HG03378 (cell line): ENCODE data around the gene NEO1.
"Not testable (repeated sequence)": the region's sequence is repeated elsewhere in the genome, so short reads cannot be mapped to it uniquely, and the experiment has no call there.

Experiments
- ATAC-seq: cut with Tn5 transposase; IDR thresholded peaks from one replicate; pipeline ENCODE4 v1.9.1; 2021; ENCODE audit warnings: mild to moderate bottlenecking, moderate library complexity; ENCODE audit not compliant: unreplicated experiment

NEO1 gene

DNA sequence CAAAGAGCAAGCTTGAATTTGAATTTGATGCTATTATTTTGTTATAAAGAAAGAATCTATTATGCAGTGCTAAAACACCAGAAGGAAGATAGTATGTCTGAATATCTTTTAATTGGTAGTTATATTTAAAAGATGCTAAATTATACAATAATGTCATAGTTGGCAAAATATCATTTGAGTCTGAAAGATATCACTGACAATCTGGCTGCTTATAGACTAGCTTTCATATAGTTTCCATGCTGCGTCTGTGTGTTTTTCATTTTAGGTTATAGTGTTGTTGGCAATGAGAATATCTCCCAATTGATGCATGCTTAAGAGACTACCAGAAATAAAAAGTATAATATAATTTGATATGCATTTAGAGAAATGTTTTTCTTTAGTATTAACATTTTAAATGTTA, 142.9 kb downstream of the NEO1 start:
- ATAC-seq, result no peak

DNA sequence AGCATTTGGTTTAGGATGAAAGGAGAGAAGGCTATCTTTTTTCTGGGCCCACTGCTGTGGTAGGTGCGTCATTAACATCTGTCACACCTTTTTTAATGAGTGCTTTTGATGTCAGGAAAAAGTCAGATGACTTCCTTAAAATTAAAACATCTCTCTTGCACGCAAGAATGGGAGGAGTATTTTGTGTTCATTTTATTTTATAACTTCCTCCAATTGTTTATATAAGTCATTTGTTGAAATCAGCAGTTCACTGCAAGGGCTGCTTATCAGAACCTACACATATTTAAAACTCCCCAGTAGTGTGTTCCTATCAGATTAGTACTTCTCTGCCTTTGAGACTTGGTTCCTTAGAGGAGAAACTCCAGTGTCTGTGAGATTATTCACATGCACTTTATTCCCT, 143.8 kb downstream of the NEO1 start:
- ATAC-seq, result no peak

- ATAC-seq, result no peak
Observed at GRCh38 chr15:73200339-73200738, 148.1 kb downstream of the NEO1 start.

- no peak for ATAC-seq
Observed at GRCh38 chr15:73210630-73211029, 158.4 kb downstream of the NEO1 start.

GRCh38 chr15:73212424-73212823, 160.2 kb downstream of the NEO1 start:
- ATAC-seq, result no peak

GRCh38 chr15:73221450-73221849, 169.2 kb downstream of the NEO1 start:
- ATAC-seq, result not testable (repeated sequence)

- no peak for ATAC-seq
Observed at GRCh38 chr15:73225358-73226015, 173.2 kb downstream of the NEO1 start.

DNA sequence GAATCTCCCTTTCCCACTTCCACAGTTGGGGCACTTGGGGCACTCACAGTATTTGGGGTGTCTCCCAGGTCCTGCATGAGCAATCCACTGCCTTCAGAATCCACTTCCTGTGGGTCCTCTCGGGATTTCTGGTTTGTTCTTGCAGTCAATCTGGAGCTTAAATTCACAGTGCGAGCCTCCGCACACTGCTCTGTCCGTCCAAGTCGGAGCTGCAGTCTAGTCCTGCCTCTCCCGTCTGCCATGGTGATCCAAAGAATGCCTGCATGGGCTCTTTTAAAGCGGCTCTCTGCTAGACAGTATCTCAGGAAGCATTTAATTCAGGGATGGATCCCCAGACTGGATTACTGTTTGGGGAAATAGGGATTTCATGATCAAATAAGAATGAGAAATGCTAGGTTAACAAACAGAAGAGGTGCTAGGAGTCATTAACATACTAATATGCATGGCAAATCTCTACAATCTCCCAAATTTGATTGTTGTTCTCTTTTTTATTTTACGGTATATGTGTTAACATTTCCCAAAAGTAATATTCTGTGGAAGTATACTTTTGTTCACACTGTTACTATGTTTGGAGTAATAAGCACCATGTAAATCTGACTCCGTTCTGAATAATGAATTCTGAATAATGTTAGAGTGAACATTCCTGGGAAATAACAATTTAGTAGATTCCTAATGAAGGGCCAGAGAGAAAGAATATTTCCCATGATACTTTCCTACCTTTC, 174.0 kb downstream of the NEO1 start:
- no peak for ATAC-seq

- ATAC-seq, result no peak
Observed at GRCh38 chr15:73227433-73228056, 175.3 kb downstream of the NEO1 start.

GRCh38 chr15:73228128-73228646, 175.9 kb downstream of the NEO1 start:
- no peak for ATAC-seq

GRCh38 chr15:73231661-73232419, 179.6 kb downstream of the NEO1 start:
- ATAC-seq, result no peak

GRCh38 chr15:73232776-73233175, 180.5 kb downstream of the NEO1 start:
- ATAC-seq, result no peak

- no peak for ATAC-seq
Observed at GRCh38 chr15:73233623-73234022, 181.4 kb downstream of the NEO1 start.

DNA sequence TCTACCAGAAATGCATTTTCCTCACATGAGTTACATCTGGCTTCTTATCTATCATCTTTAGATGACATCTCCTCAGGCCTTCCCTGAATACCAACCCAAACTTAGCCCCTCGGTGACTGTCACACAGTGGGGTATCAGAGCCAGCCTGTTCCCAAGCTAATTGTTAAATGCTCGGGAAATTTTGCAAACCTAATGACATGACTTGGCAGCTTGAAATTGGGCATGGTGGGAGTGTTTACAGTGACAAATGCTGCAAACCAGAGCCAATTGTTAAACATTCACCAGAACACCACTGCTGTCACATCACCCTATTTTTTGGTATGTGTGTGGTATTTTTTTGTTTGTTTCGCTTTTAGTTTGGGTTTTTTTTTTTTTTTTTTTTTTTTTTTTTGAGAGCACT, 185.6 kb downstream of the NEO1 start:
- no peak for ATAC-seq

DNA sequence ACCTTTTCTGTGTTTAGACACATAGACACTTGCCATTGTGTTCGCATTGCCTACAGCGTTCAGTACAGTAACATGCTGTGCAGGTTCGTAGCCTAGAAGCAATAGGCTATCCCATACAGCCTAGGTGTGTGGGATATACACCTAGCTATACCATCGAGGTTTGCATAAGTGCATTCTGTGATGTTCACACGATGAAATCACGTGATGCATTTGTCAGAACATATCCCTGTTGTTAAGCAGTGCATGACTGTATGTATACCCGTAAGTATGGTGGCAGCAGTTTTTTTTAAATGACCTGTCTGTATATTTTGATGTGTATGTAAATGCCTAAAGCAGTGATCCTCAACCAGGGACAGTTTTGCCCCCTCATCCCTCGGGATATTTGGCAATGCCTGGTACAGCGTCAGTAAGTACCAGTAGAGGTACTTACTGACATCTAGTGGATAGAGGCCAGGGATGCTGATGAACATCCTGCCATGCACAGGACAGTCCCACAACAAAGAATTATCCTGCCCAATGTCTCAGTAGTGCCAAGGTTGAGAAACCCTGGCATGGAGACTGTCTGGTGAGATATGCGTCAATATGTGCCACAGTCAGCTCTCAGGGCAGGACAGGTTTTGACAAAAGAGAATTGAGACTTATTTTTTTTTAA, 187.4 kb downstream of the NEO1 start:
- ATAC-seq, result no peak

DNA sequence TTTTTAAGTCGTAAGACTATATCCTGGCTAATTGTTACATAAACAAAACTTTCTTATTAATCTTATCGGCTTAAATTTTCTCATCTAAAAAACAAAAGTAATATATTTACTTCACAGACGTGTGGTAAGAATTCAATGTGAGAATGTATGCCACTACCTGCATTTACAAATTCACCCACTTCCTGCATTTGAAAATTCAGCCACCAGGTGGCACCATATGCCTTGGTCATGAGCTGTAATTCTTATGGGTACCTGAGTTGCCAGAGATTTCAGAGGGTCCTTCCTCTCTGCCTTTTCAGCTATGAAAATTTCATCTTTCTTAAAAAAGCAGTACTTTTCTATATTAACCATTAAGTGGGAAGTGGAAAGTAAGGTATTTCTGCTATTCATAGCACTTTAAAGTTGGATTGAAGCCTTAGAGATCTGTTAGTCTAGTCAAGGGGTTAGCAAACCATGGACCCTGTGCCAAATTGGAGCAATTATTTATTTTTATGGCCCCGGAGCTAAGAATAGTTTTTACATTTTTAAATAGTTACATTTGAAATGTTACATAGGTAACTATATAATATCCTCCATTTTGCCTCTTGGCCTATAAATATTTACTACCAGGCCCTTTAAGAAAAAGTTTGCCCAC, 188.7 kb downstream of the NEO1 start:
- ATAC-seq, result no peak

GRCh38 chr15:73244333-73244732, 192.1 kb downstream of the NEO1 start:
- no peak for ATAC-seq

DNA sequence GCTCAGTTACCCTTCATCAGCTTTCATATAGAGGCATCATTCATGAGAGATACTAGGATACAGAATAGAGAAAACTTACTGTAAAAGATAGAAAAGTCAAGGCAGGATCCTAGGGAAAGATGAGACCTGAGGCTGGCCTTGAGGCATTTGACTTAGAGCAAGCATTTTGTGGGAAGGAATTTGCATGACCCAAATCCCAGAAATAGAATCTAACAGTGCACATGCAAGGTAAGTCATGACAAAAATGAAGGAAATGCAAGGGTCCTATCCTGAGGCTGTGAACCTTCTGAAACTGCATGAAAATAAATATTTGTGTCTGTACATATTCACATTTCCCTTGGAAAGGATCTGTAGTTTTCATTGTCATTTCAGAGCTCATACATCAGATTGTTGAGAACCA, 194.2 kb downstream of the NEO1 start:
- ATAC-seq, result no peak

- ATAC-seq, result no peak
Observed at GRCh38 chr15:73246898-73247297, 194.6 kb downstream of the NEO1 start.

DNA sequence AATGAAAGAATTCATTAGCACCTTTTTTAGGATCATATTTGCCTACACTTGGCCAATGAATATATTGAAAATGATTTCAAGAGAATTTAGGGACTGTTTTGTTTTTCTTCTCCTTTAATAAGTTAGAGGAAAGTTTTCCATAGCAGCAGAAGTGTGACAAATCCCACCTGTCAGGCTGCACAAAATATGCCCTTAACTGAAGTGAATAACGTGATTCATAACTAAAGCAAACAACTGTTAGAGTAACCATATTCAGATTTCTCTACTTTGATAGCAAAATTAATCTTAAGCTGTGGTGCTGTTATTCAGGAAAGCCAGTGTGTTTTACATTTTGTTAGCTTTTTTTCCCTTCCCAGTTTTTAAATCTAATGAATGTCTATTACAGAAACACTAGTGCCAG, 195.1 kb downstream of the NEO1 start:
- ATAC-seq, result no peak
